Measurements from ENCODE around the gene FAM72C.
"Not testable (repeated sequence)": the region's sequence is repeated elsewhere in the genome, so short reads cannot be mapped to it uniquely, and the experiment has no call there.

DNA sequence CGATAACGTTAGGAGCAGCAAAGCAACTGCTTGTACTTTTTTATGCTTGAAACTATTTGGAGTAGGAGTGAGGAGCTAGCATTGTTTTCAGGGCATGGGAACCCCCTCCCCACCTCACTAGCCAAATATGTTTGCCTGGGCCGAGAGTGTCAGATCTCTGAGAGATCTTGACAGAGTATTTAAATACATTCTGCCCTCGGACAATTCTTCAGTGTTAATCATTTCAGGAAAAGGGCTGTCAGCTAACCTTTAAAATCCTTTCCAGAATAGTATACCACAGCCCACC lies 17.6 kb upstream of the FAM72C start:
- TF ChIP-seq CTCF (conservative IDR thresholded peaks at IDR 0.05); ZFX (IDR thresholded peaks at IDR 0.05): not testable (repeated sequence)

All from C4-2B (cell line).